Neural cell (in vitro differentiated cells): ENCODE results near the gene OBP2A. TPM values are rescaled to one million over a fixed set of nuclear protein-coding genes. Genes with fewer than 3 reads are reported as not detected.

ENCODE experiments used
- H2AFZ ChIP-seq: fragments of 200-600, 300-800 bp; sonication (generic), shearing (Covaris generic); 2 replicates; pipeline ENCODE4 v1.6.0; 2014; ENCODE audit warnings: low read depth, mild to moderate bottlenecking, antibody characterized with exemption, low read length, moderate library complexity
- H3F3A ChIP-seq: fragments of 200-600 bp; shearing (Covaris generic); 2 replicates; pipeline ENCODE4 v1.6.1; 2016; ENCODE audit warnings: mild to moderate bottlenecking, moderate library complexity, mixed read lengths, antibody characterized with exemption, low read length; ENCODE audit not compliant: insufficient read depth, poor library complexity, severe bottlenecking
- H3K27ac ChIP-seq: fragments of 200-600, 300-800 bp; sonication (generic), shearing (Covaris generic); 2 replicates; pipeline ENCODE4 v1.5.1; 2014; ENCODE audit warnings: mild to moderate bottlenecking, low read length, moderate library complexity
- H3K27me3 ChIP-seq: fragments of 300-800, 200-600 bp; sonication (generic), shearing (Covaris generic); 2 replicates; pipeline ENCODE4 v1.6.0; 2014; ENCODE audit warnings: mild to moderate bottlenecking, low read depth, low read length, moderate library complexity; ENCODE audit not compliant: insufficient read depth
- H3K36me3 ChIP-seq: fragments of 300-800, 200-600 bp; sonication (generic), shearing (Covaris generic); 2 replicates; pipeline ENCODE4 v1.5.1; 2014; ENCODE audit warnings: mild to moderate bottlenecking, antibody characterized with exemption, low read length, moderate library complexity; ENCODE audit not compliant: insufficient read depth
- H3K4me2 ChIP-seq: fragments of 300-800, 200-600 bp; sonication (generic), shearing (Covaris generic); 2 replicates; pipeline ENCODE4 v1.6.0; 2014; ENCODE audit warnings: mild to moderate bottlenecking, low read length
- H3K4me3 ChIP-seq: fragments of 300-800, 200-600 bp; sonication (generic), shearing (Covaris generic); 2 replicates; pipeline ENCODE4 v1.5.1; 2014; ENCODE audit warnings: mild to moderate bottlenecking, low read length, moderate library complexity
- H3K79me2 ChIP-seq: fragments of 200-600 bp; shearing (Covaris generic); replicated peaks from 2 replicates; pipeline ENCODE4 v1.6.0; 2014; ENCODE audit warnings: mild to moderate bottlenecking, low read length, moderate library complexity; ENCODE audit not compliant: insufficient read depth
- H3K9ac ChIP-seq: fragments of 300-800, 200-600 bp; sonication (generic), shearing (Covaris generic); 2 replicates; pipeline ENCODE4 v1.6.1; 2016; ENCODE audit warnings: mild to moderate bottlenecking, low read length, mixed read lengths
- H3K9me2 ChIP-seq: fragments of 200-600 bp; shearing (Covaris generic); 2 replicates; pipeline ENCODE4 v1.6.1; 2016; ENCODE audit warnings: mild to moderate bottlenecking, low read length, mixed read lengths; ENCODE audit not compliant: insufficient read depth
- H3K9me3 ChIP-seq: fragments of 200-600, 300-800 bp; sonication (generic), shearing (Covaris generic); 2 replicates; pipeline ENCODE4 v1.6.1; 2016; ENCODE audit warnings: mild to moderate bottlenecking, mixed run types, low read length, moderate library complexity, mixed read lengths
- H4K20me1 ChIP-seq: fragments of 200-600 bp; shearing (Covaris generic); 2 replicates; pipeline ENCODE4 v1.6.1; 2016; ENCODE audit warnings: mild to moderate bottlenecking, mixed run types; ENCODE audit not compliant: insufficient read depth
- CTCF ChIP-seq: fragments of 450-650 bp; IDR thresholded peaks from 2 replicates; pipeline ENCODE4 v1.5.1; 2014; ENCODE audit warnings: antibody characterized with exemption, mild to moderate bottlenecking, moderate library complexity; ENCODE audit not compliant: poor library complexity, severe bottlenecking
- EP300 ChIP-seq: fragments of 450-650 bp; conservative IDR thresholded peaks from 2 replicates; pipeline ENCODE4 v1.6.1; 2014; ENCODE audit warnings: antibody characterized with exemption, mild to moderate bottlenecking, moderate library complexity; ENCODE audit not compliant: poor library complexity, severe bottlenecking
- EZH2 ChIP-seq: fragments of 200-600, 300-800 bp; shearing (Covaris generic), sonication (generic); IDR thresholded peaks from 2 replicates; pipeline ENCODE4 v1.6.1; 2014; ENCODE audit warnings: antibody characterized with exemption, low read length, borderline replicate concordance, mild to moderate bottlenecking; ENCODE audit not compliant: insufficient read depth, poor library complexity, severe bottlenecking
- MXI1 ChIP-seq: fragments of 450-650 bp; conservative IDR thresholded peaks from 2 replicates; pipeline ENCODE4 v1.6.1; 2014; ENCODE audit warnings: antibody characterized with exemption, mild to moderate bottlenecking; ENCODE audit not compliant: poor library complexity, severe bottlenecking
- POLR2AphosphoS5 ChIP-seq: IDR thresholded peaks from 2 replicates; pipeline ENCODE4 v1.6.1; 2012
- RAD21 ChIP-seq: fragments of 450-650 bp; conservative IDR thresholded peaks from 2 replicates; pipeline ENCODE4 v1.6.1; 2014; ENCODE audit warnings: antibody characterized with exemption, mild to moderate bottlenecking, moderate library complexity
- REST ChIP-seq: IDR thresholded peaks from 2 replicates; pipeline ENCODE4 v1.6.1; 2012; ENCODE audit warnings: borderline replicate concordance
- SMC3 ChIP-seq: fragments of 450-650 bp; conservative IDR thresholded peaks from 2 replicates; pipeline ENCODE4 v1.6.1; 2014; ENCODE audit warnings: antibody characterized with exemption, mild to moderate bottlenecking, moderate library complexity; ENCODE audit not compliant: poor library complexity
- TAF1 ChIP-seq: IDR thresholded peaks from 2 replicates; pipeline ENCODE4 v1.6.1; 2012; ENCODE audit warnings: low read depth
- polyA plus RNA-seq: library from polyadenylated mRNA; depleted of rRNA; stranded (reverse); fragments of >200 nt; gene quantifications from 2 replicates; pipeline ENCODE4 v1.2.3, GENCODE V29; 2014

OBP2A gene
- polyA plus RNA-seq, 1 donor from 2014 or later, result not detected

DNA sequence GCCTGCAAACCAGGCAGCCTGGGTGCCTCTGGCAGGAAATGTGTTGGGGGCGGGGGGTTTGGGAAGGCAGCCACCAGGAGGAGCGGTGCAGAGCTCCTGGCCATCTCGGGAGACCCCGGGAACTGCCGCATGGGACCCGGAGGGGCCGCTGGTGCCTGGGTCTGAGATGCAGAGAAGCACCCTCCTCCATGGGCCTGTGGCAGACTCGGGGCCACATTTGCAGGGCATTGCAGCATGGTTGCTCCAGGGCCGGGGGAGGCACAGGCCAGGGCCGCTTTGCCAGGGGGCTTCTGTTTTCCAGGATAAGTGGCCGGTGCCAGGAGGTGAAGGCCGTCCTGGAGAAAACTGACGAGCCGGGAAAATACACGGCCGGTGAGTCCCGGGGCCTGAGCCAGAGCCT lies 23.0 kb upstream of the OBP2A start:
- Histone ChIP-seq H3K4me3 (no peak overlapping the region), H3K9me3 (no peaks in the 10 kb centered on the region), H3K36me3 (no peaks in the 10 kb centered on the region), H3K9me2 (no peaks in the 10 kb centered on the region), H3K4me2 (no peak overlapping the region), H3K27me3 (no peaks in the 10 kb centered on the region), H4K20me1 (no peaks in the 10 kb centered on the region), H3K27ac (no peak overlapping the region), H2AFZ (no peak overlapping the region), H3K9ac (no peak overlapping the region), H3F3A (no peaks in the 10 kb centered on the region), H3K79me2 (no peaks in the 10 kb centered on the region)
- TF ChIP-seq EZH2 (no peak), POLR2AphosphoS5 (no peak), SMC3 (no peak), REST (no peak), EP300 (no peak), CTCF (no peak), TAF1 (no peak), RAD21 (no peak), MXI1 (no peak)

DNA sequence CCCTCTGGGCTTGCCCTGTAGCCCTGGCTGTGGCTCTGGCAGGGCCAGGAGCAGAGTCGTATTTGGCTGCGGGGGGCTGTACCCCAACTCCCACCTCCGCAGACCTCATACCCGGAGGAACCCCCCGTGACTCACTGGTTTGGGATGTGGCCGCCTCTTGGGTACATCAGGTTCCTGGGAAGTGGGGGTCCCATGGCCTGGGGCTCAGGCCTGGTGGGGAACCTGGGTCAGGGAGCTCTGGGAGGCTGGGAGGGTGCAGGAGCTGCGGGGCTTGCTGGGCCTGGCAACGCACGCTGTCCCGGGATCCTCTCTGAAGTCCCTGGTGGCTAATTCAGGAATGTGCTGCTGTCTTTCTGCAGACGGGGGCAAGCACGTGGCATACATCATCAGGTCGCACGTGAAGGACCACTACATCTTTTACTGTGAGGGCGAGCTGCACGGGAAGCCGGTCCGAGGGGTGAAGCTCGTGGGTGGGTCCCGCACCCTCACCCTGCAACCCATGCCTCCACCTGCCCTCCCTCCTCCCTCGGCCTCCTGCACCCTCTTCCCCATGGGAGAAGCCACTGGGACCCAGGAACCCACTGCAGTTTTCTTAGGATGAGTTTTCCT lies 22.3 kb upstream of the OBP2A start:
- no peak overlapping the region for H3K9ac ChIP-seq
- no peaks in the 10 kb centered on the region for H3K79me2 ChIP-seq
- no peak overlapping the region for H3K4me2 ChIP-seq
- no peaks in the 10 kb centered on the region for H3K9me3 ChIP-seq
- no peaks in the 10 kb centered on the region for H3K9me2 ChIP-seq
- H3K4me3 ChIP-seq, result no peak overlapping the region
- no peak overlapping the region for H2AFZ ChIP-seq
- no peaks in the 10 kb centered on the region for H4K20me1 ChIP-seq
- H3K27me3 ChIP-seq, result no peaks in the 10 kb centered on the region
- no peaks in the 10 kb centered on the region for H3F3A ChIP-seq
- no peaks in the 10 kb centered on the region for H3K36me3 ChIP-seq
- no peak for TF ChIP-seq REST
- H3K27ac ChIP-seq, result no peak overlapping the region
